KBM-7 (cell line): Measurements from ENCODE around the gene KAZN.

Experiments used
- DNase-seq: peaks from one replicate; pipeline ENCODE4 v3.0.0-alpha.2; 2015
- in situ Hi-C: fragments of 300-500 bp; cut with MboI; formaldehyde crosslinking; loops from 2 replicates; pipeline ENCODE4 v1.14.3; 2020; ENCODE audit warnings: low sequenced_read_pairs, low pct_unique_long_range_greater_than_20kb, mixed read lengths

KAZN gene

GRCh38 chr1:15148475-15148874 is 550.0 kb downstream of the KAZN start:
- DNase-seq = no peak
- in situ Hi-C loops = no loop called here

- DNase-seq = no peak
- in situ Hi-C loops = no loop called here
These were observed 550.5 kb downstream of the KAZN start for GRCh38 chr1:15148941-15149340.

- DNase-seq = no peak
- in situ Hi-C loops = no loop called here
These were observed 551.9 kb downstream of the KAZN start for GRCh38 chr1:15150376-15150775.

GRCh38 chr1:15151377-15151806 is 552.9 kb downstream of the KAZN start:
- in situ Hi-C loops = no loop called here
- DNase-seq = no peak

- no peak for DNase-seq
- in situ Hi-C loops = no loop called here
These were observed 553.4 kb downstream of the KAZN start for GRCh38 chr1:15151871-15152270.

- peak; percentile 87 for DNase-seq
- in situ Hi-C loops = no loop called here
These were observed 554.1 kb downstream of the KAZN start for GRCh38 chr1:15152318-15153183.

GRCh38 chr1:15153184-15153841 is 554.8 kb downstream of the KAZN start, which contains the start of gene TMEM51:
TSS of gene TMEM51 (plus strand) at chr1:15153747. CDS start at chr1:15215088, 61,341 bp downstream.
- in situ Hi-C loops = no loop called here
- DNase-seq = peak; percentile 81

- DNase-seq = peak; percentile 81
These were observed 555.5 kb downstream of the KAZN start for GRCh38 chr1:15153842-15154479.

GRCh38 chr1:15154480-15155036 is 556.1 kb downstream of the KAZN start:
- no peak for DNase-seq

More at GRCh38 chr1:15153842-15154479, 555.5 kb downstream of the KAZN start:
- in situ Hi-C loops = no loop called here

GRCh38 chr1:15155191-15155590 is 556.7 kb downstream of the KAZN start:
- in situ Hi-C loops = no loop called here

More at GRCh38 chr1:15154480-15155036, 556.1 kb downstream of the KAZN start:
- in situ Hi-C loops = no loop called here

GRCh38 chr1:15155888-15156741 is 557.6 kb downstream of the KAZN start:
- in situ Hi-C loops = no loop called here
- no peak for DNase-seq

More at GRCh38 chr1:15155191-15155590, 556.7 kb downstream of the KAZN start:
- DNase-seq = no peak

- DNase-seq = no peak
- in situ Hi-C loops = no loop called here
These were observed 558.4 kb downstream of the KAZN start for GRCh38 chr1:15156807-15157380.

- in situ Hi-C loops = no loop called here
- no peak for DNase-seq
These were observed 559.3 kb downstream of the KAZN start for GRCh38 chr1:15157524-15158399.

GRCh38 chr1:15158506-15159165 is 560.2 kb downstream of the KAZN start:
- no peak for DNase-seq
- in situ Hi-C loops = no loop called here

- in situ Hi-C loops = no loop called here
- DNase-seq = no peak
These were observed 560.7 kb downstream of the KAZN start for GRCh38 chr1:15159166-15159555.

- in situ Hi-C loops = no loop called here
- no peak for DNase-seq
These were observed 562.1 kb downstream of the KAZN start for GRCh38 chr1:15160626-15161025.

- DNase-seq = no peak
- in situ Hi-C loops = no loop called here
These were observed 568.9 kb downstream of the KAZN start for GRCh38 chr1:15167386-15167785.
